NB4 (cell line): Measurements from ENCODE around the gene NRXN3.
"Not testable (repeated sequence)": the region's sequence is repeated elsewhere in the genome, so short reads cannot be mapped to it uniquely, and the experiment has no call there.

Source experiments
- DNase-seq: peaks from one replicate; pipeline ENCODE4 v3.0.0; 2010; ENCODE audit warnings: low read depth
- H3K4me3 ChIP-seq: one replicate; pipeline ENCODE4 v1.5.1; 2011; ENCODE audit warnings: mild to moderate bottlenecking, low read depth, low read length, moderate library complexity
- MYC ChIP-seq: IDR thresholded peaks from 2 replicates; pipeline ENCODE4 v1.6.1; 2011; ENCODE audit warnings: low read depth, low read length
- POLR2A ChIP-seq: IDR thresholded peaks from 2 replicates; pipeline ENCODE4 v1.6.1; 2011; ENCODE audit warnings: mild to moderate bottlenecking; ENCODE audit not compliant: insufficient read length; ENCODE audit errors: extremely low read depth
- TF ChIP-seq, protein P1 (sequence below): IDR thresholded peaks from one replicate; pipeline ENCODE4 v1.5.1; 2012; ENCODE audit warnings: low read depth, low read length
- TF ChIP-seq, protein P2 (sequence below): IDR thresholded peaks from 2 replicates; pipeline ENCODE4 v1.6.1; 2011; ENCODE audit warnings: low read depth, low read length

The NRXN3 gene

DNA sequence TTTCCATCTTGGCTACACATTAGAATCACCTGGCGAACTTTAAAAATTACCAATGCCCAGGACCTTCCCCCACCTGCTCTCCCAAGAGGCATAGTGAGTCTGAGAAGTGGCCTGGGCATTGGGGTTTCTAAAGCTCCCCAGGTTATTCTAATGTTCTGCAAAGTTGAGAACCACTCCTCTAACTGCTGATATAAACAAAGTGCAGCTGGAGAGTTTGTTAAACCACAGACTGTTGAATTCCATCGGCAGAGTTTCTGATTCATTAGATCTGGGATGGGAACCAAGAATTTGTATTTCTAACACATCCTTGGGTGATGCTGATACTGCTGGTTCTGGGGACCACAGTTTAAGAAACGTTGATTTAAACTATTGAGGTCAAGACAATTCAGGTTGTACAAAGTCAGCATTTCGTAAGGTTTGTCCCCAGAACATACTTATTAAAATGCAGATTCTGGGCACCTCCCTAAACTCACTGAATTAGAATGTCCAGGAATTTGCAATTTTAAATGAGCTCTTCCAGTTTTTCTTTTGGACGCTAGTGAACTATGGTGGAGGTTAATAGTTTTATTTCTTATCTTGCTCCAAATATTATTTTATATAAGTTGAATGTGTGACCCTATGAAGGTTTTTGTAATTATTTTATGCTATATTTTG, 309.1 kb downstream of the NRXN3 start:
- no peak overlapping the region for H3K4me3 ChIP-seq
- no peak for TF ChIP-seq MYC
- TF ChIP-seq, protein P1, sequence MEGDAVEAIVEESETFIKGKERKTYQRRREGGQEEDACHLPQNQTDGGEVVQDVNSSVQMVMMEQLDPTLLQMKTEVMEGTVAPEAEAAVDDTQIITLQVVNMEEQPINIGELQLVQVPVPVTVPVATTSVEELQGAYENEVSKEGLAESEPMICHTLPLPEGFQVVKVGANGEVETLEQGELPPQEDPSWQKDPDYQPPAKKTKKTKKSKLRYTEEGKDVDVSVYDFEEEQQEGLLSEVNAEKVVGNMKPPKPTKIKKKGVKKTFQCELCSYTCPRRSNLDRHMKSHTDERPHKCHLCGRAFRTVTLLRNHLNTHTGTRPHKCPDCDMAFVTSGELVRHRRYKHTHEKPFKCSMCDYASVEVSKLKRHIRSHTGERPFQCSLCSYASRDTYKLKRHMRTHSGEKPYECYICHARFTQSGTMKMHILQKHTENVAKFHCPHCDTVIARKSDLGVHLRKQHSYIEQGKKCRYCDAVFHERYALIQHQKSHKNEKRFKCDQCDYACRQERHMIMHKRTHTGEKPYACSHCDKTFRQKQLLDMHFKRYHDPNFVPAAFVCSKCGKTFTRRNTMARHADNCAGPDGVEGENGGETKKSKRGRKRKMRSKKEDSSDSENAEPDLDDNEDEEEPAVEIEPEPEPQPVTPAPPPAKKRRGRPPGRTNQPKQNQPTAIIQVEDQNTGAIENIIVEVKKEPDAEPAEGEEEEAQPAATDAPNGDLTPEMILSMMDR, result no peak
- no peak for TF ChIP-seq POLR2A
- TF ChIP-seq, protein P2, sequence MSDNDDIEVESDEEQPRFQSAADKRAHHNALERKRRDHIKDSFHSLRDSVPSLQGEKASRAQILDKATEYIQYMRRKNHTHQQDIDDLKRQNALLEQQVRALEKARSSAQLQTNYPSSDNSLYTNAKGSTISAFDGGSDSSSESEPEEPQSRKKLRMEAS, result no peak
- no peak for DNase-seq

DNA sequence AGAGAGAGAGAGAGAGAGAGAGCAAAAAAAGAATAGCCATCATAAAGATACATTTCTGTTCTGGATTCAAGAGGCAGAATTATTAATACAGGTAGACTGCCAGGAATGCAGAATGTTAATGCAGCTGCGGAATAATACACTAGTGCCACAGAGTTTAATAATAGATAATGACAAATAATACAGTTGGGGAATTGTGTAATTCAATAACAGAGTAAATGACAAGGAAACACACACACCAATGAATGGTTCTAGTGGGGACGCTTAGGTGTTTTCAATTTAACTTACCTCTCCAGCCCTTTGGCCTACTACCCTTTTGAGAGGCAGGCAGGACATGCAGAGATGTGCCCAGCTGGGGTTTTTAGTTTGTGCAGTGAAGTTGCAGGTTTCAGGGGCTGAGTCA, 313.9 kb downstream of the NRXN3 start:
- TF ChIP-seq MYC, result no peak
- TF ChIP-seq, protein P1, result no peak
- no peak for TF ChIP-seq POLR2A
- TF ChIP-seq, protein P2, result no peak
- DNase-seq, result no peak

DNA sequence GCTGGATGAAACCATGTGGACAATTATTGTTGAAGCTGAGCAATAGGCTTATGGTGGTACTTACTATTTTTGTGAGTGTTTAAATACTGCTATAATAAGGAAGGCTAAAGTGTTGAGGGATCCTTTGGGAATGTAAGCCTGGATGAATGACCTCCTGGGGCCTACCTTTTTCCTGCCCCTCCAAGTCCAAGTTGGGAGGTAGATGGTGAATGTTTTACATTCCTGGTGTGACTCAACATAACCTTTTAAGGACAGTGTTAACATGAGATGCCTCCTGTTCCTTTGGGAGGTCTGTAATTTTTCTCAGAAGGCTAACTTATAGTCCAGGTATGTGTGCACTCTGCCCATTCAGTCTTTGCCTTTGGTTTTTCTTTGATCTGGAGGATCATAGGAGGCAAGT, 315.9 kb downstream of the NRXN3 start:
- H3K4me3 ChIP-seq, result no peak overlapping the region
- TF ChIP-seq, protein P2, result no peak
- TF ChIP-seq POLR2A (no peak), MYC (no peak)
- TF ChIP-seq, protein P1, result no peak
- no peak for DNase-seq

More for the DNA sequence above, 313.9 kb downstream of the NRXN3 start:
- H3K4me3 ChIP-seq, result no peak overlapping the region

DNA sequence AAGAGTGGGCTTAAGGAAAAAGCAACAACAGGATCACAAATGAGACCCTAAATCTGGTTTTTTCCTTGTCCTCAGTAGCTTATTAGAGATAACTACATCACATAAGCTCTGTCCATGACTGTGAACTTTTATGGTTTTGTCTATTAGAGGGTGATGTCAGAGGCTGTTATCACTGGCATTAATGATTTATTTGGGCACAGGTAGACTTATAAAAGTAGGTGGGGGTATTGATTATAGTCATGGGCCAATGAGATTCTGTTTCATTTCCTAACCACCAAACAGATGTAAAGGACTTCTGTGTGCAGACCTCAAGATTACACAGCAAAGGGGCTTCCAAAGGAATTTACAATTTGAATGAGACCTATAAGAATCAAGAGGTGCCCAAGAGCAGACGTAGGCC, 316.4 kb downstream of the NRXN3 start:
- no peak overlapping the region for H3K4me3 ChIP-seq
- no peak for TF ChIP-seq MYC
- TF ChIP-seq, protein P1, result no peak
- TF ChIP-seq, protein P2, result no peak
- no peak for TF ChIP-seq POLR2A
- DNase-seq, result no peak

DNA sequence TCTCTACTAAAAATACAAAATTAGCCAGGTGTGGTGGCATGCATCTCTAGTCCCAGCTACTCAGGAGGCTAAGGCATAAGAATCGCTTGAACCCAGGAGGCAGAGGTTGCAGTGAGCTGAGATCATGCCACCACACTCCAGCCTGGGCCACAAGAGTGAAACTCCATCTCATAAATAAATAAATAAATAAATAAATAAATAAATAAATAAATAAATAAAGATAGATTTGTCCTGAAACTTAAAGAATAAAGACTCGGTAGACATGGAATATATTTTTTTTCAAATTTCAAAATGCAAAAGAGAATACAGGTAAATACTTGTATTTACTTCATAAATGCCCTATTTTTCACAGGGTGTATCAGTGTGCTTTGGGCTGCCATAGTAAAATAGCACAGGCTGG, 317.4 kb downstream of the NRXN3 start:
- not testable (repeated sequence) for DNase-seq, H3K4me3 ChIP-seq

DNA sequence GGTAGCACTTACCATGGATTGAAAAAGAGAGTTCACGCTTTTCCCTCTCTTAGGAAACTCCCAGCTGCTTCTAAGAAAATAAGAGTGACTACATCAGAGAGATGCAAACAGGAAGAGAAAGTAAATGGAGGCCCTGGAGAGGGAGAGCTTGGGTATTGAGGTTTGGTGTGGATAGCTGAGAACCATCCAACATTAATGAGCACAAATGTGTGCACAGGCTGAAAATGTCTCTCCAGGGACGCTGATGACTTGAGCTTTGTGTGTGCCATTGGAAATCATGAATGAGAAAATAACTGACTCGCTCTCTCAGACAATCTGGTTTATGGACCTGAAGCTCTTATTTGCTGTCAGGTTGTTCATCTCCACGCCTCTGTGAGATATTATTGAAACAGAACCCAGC, 318.8 kb downstream of the NRXN3 start:
- no peak for DNase-seq
- no peak overlapping the region for H3K4me3 ChIP-seq

More for the DNA sequence above, 318.8 kb downstream of the NRXN3 start:
- no peak for TF ChIP-seq POLR2A
- no peak for TF ChIP-seq MYC
- TF ChIP-seq, protein P1, result no peak
- TF ChIP-seq, protein P2, result no peak
